ENCODE measurements around the gene FNDC11. TPM values are rescaled to one million over a fixed set of nuclear protein-coding genes. Genes with fewer than 3 reads are reported as not detected.
A peak's percentile ranks its signal among the peaks of the same experiment; 100 is the strongest.

FNDC11 gene
- total and polyA plus RNA-seq, 2 donors (not counting 3 experiments of a cell fraction or from before 2014, with no cell fraction given): 0.71 to 1.9 TPM

DNA sequence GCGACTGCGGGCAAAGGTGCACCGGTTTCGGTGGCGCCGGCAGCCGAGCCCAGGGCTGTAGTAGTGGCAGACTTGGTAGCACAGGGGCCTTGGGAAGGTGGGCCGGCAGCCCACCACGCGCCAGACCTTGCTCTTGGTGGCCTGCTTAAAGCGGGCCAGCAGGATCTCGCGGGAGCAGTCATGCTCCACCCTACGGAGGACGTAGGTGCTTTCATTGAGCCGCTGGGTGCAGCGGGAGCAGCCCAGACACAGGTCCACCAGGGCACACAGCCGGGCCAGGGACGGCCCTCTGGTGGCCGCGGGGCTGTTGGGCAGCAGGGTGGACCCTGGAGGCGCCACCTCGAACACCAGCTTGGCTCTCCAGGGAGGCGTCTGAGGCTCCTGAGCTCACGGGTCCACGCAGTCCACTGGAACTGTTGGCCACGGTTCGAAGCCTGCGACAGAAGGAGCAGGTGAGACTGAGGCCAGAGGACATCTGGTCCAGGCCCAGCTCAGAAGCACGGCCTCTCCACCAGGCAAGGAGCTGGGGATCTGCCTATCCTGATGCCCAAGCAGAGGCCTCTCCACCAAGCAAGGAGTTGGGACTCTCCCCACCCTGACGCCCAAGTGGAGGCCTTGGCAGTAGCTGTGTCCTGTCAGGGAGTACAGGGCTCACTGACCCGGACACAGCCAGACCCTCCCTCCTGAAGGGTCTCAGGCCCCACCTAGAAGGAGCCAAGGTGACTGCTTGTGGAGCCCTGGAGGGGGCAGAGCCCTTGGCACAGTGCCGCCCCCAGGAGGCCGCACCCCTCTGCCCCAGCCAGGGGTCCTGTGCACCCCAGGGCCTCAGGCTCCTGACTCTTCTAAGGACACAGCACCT is 19.1 kb downstream of the FNDC11 start:
- peaks cover 5% of the 10 kb centered on the region for H3K79me2 ChIP-seq (ENCODE audit: control insufficient read depth, insufficient read depth, low read length)
- no peaks in the 10 kb centered on the region for H3K27me3 ChIP-seq (ENCODE audit: control insufficient read depth in 2 of 2, insufficient read depth in 2 of 2, low read length in 2 of 2)
- H3K4me1 ChIP-seq (ENCODE audit: control insufficient read depth, extremely low read depth, insufficient read depth, low read length): peaks cover 10% of the 10 kb centered on the region
- H3K27ac ChIP-seq (ENCODE audit: insufficient read depth, low read depth, low read length): peak overlapping the region; percentile 72
- no peak for TF ChIP-seq MYC (IDR thresholded peaks at IDR 0.05; ENCODE audit: low read depth, low read length)
- no peak for TF ChIP-seq EZH2 (IDR thresholded peaks at IDR 0.05; ENCODE audit: borderline replicate concordance, low read depth, low read length, severe bottlenecking)
- TF ChIP-seq, protein P1, sequence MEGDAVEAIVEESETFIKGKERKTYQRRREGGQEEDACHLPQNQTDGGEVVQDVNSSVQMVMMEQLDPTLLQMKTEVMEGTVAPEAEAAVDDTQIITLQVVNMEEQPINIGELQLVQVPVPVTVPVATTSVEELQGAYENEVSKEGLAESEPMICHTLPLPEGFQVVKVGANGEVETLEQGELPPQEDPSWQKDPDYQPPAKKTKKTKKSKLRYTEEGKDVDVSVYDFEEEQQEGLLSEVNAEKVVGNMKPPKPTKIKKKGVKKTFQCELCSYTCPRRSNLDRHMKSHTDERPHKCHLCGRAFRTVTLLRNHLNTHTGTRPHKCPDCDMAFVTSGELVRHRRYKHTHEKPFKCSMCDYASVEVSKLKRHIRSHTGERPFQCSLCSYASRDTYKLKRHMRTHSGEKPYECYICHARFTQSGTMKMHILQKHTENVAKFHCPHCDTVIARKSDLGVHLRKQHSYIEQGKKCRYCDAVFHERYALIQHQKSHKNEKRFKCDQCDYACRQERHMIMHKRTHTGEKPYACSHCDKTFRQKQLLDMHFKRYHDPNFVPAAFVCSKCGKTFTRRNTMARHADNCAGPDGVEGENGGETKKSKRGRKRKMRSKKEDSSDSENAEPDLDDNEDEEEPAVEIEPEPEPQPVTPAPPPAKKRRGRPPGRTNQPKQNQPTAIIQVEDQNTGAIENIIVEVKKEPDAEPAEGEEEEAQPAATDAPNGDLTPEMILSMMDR (IDR thresholded peaks at IDR 0.05; ENCODE audit: extremely low read depth in 1 of 2, insufficient read depth in 1 of 2, low read depth in 1 of 2, low read length in 2 of 2): peak; percentile 32 to 43
- TF ChIP-seq FOS (IDR thresholded peaks at IDR 0.05; ENCODE audit: borderline replicate concordance, insufficient read depth, low read length): no peak
- TF ChIP-seq, protein P2, sequence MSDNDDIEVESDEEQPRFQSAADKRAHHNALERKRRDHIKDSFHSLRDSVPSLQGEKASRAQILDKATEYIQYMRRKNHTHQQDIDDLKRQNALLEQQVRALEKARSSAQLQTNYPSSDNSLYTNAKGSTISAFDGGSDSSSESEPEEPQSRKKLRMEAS (IDR thresholded peaks at IDR 0.05; ENCODE audit: insufficient read depth, insufficient read length): no peak
- no peak for TF ChIP-seq POLR2A (IDR thresholded peaks at IDR 0.05; ENCODE audit: low read depth, low read length)
- no peak for TF ChIP-seq JUN (IDR thresholded peaks at IDR 0.05; ENCODE audit: borderline replicate concordance, insufficient read depth, insufficient read length, low read depth)
- BruUV-seq (replicated peaks): TSS peak; percentile 39
- ChIA-PET CTCF (interaction anchor here (0.8 to 1.6 kb wide), 3 partner anchors 10 to 77 kb away, joined by 3 to 6 read pairs (median 6); no protein-coding TSS in a partner anchor), POLR2A (interaction anchor here (1.3 to 1.4 kb wide), 2 partner anchors 35 to 54 kb away, joined by 5 to 10 read pairs; partner anchors contain the start of gene GMEB2)
- H3K36me3 ChIP-seq (ENCODE audit: control insufficient read depth in 2 of 2, extremely low read depth in 1 of 2, insufficient read depth in 2 of 2, low read length in 2 of 2): no peaks in the 10 kb centered on the region
- peak overlapping the region; percentile 90 for H3K9ac ChIP-seq (replicated peaks; ENCODE audit: extremely low read depth, insufficient read depth, low read length)
- no peak for FAIRE-seq
- peak overlapping the region; percentile 88 for H2AFZ ChIP-seq (ENCODE audit: low read depth, low read length)
- no peaks in the 10 kb centered on the region for H3K9me1 ChIP-seq (replicated peaks; ENCODE audit: control insufficient read depth, extremely low read depth, insufficient read depth, low read length)
- dilution Hi-C loops (cut with MboI; ENCODE audit: extremely low pct_ligation_motif_present, low sequenced_read_pairs): no loop called here
- peak overlapping the region; percentile 93 for H3K4me2 ChIP-seq (ENCODE audit: insufficient read depth, low read length)
- no peaks in the 10 kb centered on the region for H3K9me3 ChIP-seq (replicated peaks; ENCODE audit: control insufficient read depth, insufficient read depth, low read length)
- DNase-seq (ENCODE audit: low read depth, low spot score): no peak
- peak overlapping the region; percentile 55 to 95 (median 87) for H3K4me3 ChIP-seq (replicated peaks in 1 of 3; ENCODE audit: insufficient read depth in 1 of 3, low read depth in 1 of 3, low read length in 3 of 3)
- intact Hi-C loops (cut with micrococcal nuclease): loop anchor here (5.0 kb wide), 1 partner anchor 54 kb away; the partner anchor contains the start of gene GMEB2
- H4K20me1 ChIP-seq (replicated peaks; ENCODE audit: control insufficient read depth, extremely low read depth, insufficient read depth, low read length): no peaks in the 10 kb centered on the region

Data from endothelial cell of umbilical vein (primary cell).